ENCODE measurements around the gene GNL1.
A peak's percentile ranks its signal among the peaks of the same experiment; 100 is the strongest.

DNA sequence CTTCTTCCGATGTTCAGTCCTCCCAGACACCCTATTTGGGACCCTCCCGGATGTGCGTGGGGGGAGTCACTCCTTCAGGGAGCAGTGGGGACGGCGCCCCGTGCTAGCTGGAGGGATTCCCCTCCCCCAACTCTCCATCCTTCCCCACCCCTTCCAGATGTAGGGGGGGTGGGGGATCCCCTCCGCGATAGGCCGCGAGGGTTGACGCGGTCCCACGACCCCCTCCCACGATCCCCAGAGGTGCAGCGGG, 548 bp downstream of the GNL1 start:
- TF ChIP-seq, protein P1, sequence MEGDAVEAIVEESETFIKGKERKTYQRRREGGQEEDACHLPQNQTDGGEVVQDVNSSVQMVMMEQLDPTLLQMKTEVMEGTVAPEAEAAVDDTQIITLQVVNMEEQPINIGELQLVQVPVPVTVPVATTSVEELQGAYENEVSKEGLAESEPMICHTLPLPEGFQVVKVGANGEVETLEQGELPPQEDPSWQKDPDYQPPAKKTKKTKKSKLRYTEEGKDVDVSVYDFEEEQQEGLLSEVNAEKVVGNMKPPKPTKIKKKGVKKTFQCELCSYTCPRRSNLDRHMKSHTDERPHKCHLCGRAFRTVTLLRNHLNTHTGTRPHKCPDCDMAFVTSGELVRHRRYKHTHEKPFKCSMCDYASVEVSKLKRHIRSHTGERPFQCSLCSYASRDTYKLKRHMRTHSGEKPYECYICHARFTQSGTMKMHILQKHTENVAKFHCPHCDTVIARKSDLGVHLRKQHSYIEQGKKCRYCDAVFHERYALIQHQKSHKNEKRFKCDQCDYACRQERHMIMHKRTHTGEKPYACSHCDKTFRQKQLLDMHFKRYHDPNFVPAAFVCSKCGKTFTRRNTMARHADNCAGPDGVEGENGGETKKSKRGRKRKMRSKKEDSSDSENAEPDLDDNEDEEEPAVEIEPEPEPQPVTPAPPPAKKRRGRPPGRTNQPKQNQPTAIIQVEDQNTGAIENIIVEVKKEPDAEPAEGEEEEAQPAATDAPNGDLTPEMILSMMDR (tag by site-specific recombination; IDR thresholded peaks at IDR 0.05): no peak
- TF ChIP-seq, protein P2, sequence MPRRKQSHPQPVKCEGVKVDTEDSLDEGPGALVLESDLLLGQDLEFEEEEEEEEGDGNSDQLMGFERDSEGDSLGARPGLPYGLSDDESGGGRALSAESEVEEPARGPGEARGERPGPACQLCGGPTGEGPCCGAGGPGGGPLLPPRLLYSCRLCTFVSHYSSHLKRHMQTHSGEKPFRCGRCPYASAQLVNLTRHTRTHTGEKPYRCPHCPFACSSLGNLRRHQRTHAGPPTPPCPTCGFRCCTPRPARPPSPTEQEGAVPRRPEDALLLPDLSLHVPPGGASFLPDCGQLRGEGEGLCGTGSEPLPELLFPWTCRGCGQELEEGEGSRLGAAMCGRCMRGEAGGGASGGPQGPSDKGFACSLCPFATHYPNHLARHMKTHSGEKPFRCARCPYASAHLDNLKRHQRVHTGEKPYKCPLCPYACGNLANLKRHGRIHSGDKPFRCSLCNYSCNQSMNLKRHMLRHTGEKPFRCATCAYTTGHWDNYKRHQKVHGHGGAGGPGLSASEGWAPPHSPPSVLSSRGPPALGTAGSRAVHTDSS (tag by site-specific recombination; IDR thresholded peaks at IDR 0.05): no peak
- TF ChIP-seq ZNF16 (tag by site-specific recombination; IDR thresholded peaks at IDR 0.05; ENCODE audit: low read depth) (no peak), ZNF792 (tag by site-specific recombination; IDR thresholded peaks at IDR 0.05) (no peak), ZFP37 (tag by site-specific recombination; IDR thresholded peaks at IDR 0.05) (0 out of 2 replicates have a peak, but pooled peaks have one; percentile 62), TRIM28 (IDR thresholded peaks at IDR 0.05; ENCODE audit: borderline replicate concordance, low read length) (no peak)

Data from HEK293 (cell line).